HG02885 (cell line): ENCODE measurements around the gene MAP3K10.

Experiments used
- ATAC-seq: cut with Tn5 transposase; IDR thresholded peaks from one replicate; pipeline ENCODE4 v1.9.1; 2021; ENCODE audit warnings: mild to moderate bottlenecking; ENCODE audit not compliant: unreplicated experiment, poor library complexity

MAP3K10 gene

GRCh38 chr19:40231544-40232424, 40.6 kb downstream of the MAP3K10 start:
- no peak for ATAC-seq

- ATAC-seq = no peak
Observed at GRCh38 chr19:40232479-40232878, 41.3 kb downstream of the MAP3K10 start.

DNA sequence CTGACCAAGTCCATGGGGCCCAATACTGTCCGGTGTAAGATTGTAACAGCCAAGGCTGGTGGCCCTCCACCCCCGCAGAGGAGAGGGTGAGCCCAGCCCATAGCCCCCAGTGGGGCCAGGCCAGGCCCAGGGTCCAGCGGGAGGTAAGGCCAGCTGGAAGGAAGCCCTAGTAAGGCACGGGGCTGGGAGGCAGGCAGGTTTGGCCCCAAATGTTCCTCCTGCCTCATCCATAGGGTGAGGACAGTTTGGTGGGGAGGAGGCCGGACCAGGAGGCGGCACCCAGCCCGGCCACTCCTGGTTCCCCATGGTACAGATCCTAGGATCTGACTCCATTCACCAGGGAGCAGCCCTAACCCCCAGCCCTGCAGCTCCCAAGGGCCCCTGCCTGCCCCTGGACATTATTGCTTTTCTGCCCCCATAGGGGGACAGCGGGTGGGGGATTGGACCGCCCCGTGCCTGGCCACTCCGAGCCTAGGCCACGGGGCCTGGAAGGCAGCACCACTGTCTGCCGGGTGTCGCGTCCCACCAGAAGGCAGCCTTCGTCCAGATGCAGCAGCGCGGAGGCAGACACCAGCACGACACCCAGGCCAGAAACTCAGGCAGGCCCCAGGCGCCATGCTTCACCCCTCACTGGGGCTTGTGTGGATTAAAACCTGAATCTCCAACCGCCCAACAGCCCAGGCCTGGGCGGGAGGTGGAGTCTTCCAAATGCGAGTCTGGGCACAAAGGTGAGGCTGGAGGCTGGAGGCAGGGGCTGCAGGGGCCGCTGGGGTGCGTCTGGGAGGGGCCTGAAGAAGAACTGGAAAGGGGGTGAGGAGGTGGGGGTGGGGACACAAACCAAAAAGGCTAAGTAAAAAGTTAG, 42.0 kb downstream of the MAP3K10 start:
- no peak for ATAC-seq

GRCh38 chr19:40233811-40234389, 42.7 kb downstream of the MAP3K10 start:
- no peak for ATAC-seq

- no peak for ATAC-seq
Observed at GRCh38 chr19:40234429-40235237, 43.4 kb downstream of the MAP3K10 start.

DNA sequence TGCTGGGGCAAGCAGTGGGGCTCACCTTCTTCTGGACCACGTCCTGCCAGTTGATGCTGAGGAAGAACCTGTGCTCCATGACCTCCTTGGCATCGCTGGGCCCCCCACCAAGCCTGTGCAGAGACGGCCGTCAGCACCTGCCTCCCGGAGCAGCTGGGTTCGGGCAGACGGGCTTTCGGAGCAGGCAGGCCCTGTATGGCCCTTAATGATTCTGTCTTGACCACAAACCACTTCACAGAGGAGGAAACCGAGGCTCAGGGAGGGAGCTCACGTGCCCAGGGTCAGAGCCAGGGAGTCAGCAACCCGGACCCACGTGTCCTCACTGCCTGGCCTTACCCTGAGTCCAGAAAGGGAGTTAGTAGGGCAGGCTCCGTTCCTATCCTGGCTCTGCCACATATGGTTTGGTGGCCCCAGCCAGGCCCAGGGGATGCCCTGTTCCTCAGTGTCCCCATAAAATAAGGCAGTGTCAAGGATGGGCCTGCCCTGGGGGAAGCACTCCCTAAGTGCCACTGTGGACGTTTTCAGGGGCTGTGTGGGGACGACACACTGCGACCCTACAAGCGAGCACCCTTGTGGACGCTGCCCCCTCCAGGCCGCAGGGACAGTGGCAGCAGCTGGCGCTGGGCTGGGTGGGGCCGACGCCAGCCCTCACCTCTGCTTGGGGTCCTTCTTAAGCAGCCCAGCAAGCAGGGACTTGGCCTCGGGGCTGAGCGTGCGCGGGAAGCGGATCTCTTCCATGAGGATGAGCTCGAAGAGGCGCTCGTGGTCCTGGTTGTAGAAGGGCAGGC, 44.2 kb downstream of the MAP3K10 start:
- ATAC-seq = no peak

DNA sequence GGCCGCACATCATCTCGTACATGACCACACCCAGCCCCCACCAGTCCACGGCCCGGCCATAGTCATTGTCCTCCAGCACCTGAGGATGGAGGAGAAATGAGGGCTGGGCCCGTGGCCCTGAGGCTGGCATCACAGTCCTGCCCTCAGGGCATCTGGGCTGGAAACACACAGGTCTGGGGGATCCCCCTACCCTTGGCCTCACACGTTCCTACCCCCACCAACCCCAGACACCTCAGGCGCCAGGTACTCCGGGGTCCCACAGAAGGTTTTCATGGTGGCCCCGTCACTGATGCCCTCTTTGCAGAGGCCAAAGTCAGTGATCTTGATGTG, 44.8 kb downstream of the MAP3K10 start:
- no peak for ATAC-seq

GRCh38 chr19:40236366-40236765, 45.1 kb downstream of the MAP3K10 start:
- no peak for ATAC-seq

DNA sequence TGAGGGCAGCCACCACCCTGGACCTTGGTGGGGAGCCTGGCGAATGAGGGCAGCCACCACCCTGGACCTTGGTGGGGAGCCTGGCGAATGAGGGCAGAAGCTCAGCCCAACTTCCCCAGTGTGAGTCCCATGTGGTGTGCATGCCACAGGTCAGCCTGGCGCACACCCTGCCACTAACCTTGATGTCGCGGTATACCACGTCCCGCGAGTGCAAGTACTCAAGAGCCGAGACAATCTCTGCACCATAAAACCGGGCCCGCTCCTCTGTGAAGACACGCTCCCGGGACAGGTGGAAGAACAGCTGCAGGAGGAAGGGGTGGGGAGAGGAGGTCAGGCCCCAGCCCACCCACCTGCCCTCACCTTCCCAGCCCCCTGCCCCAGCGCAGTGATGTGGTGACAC, 46.6 kb downstream of the MAP3K10 start:
- no peak for ATAC-seq

DNA sequence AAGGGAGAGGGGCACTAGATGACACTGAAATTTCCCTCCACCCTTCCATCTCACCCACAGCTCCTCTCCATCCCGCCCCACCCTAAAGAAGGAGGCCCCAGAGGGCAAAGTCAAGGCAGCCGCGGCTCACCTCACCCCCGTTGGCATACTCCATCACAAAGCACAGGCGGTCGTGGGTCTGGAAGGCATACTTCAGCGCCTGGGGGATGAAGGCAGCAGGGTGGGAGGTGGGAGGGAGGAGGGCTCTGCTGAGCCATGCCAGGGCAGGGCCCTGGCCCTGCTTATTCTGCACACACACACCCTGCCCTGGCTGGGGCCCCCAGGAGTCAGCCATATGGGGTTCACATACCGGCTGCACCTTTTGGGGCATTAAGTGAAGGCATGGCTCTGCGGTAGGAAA, 47.5 kb downstream of the MAP3K10 start:
- no peak for ATAC-seq

DNA sequence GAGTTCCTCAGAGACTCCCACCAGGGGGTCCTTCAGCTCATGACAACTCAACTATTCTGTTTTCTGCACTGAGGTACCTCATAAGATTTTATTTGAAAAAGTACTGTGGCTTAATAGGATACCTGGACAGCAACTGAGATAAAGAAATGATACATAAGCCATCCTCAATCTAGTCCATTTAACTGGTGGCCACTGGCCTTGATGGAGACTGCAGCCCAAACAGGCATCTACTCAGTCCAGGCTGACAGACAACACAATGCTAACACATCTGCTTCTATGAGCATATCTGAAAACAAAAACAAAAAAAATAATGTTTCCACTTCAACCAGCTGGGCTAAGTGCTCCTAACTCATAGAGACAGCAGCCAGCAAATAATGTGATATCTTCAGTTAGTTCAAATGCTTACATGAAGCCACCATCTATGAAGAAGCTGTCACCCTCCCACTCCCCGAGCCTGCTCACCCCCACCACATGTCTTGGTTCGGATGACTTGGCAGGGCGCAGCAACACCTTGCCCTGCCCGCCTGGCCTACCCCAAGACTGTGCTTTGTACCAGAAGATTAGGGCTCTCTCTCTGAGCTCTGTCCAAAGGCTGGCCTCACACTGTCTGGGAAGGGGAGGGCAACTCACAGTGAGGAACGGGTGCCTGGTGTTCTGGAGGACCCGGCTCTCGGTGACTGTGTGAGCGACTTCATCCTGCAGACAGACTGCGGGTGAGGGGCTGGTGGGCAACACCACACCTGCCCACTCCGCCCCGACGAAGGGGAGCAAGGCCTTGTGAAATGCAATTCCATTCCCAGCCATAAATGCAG, 48.4 kb downstream of the MAP3K10 start:
- ATAC-seq = no peak

- no peak for ATAC-seq
Observed at GRCh38 chr19:40240332-40240731, 49.1 kb downstream of the MAP3K10 start.

- ATAC-seq = no peak
Observed at GRCh38 chr19:40241125-40241808, 50.0 kb downstream of the MAP3K10 start.

GRCh38 chr19:40241809-40242384, 50.7 kb downstream of the MAP3K10 start:
- no peak for ATAC-seq

GRCh38 chr19:40242480-40242879, 51.3 kb downstream of the MAP3K10 start:
- ATAC-seq = no peak

- ATAC-seq = no peak
Observed at GRCh38 chr19:40243181-40243580, 52.0 kb downstream of the MAP3K10 start.

DNA sequence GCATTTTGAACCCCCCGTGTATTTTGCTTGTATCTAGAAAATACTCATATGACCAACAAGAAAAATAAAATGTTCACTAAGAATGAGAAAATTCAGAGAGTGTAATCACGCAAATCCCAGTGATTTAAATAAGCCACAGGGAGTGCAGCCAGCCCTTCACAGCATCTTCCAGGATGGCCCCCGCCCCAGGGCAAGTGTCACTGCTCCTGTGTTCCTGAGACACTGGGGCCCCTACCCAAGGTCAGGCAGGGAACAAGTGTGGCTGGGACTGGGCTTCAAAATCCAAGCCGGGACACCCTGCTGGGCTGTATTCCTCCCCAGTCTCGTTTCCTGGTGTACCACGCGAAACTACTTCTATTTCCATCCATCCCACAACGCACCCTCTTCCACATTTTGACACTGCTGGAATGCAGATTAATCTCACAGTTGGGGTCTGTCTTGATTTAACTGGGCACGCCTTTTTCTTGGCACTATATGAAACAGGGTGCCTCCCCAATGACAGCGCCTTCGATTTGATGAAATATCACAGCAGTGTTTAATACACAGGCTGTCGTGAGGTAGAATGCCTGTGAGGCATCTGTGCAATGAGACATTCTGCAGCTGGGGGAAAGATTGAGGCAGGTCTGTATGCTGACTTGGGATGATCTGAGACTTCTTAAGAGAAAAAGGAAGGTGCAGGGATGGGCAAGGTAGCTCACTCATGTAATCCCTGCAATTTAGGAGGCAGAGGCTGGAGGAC, 53.5 kb downstream of the MAP3K10 start:
- ATAC-seq = no peak
